ENCODE results near the gene FRZB.
"Not testable (repeated sequence)": the region's sequence is repeated elsewhere in the genome, so short reads cannot be mapped to it uniquely, and the experiment has no call there.

FRZB gene

GRCh38 chr2:182866461-182867406 lies at the start of gene FRZB:
Gene FRZB (minus strand): TSS chr2:182866637. CDS start chr2:182866552, 85 bp downstream.
- no peak for DNase-seq

GRCh38 chr2:182915369-182916326 lies 49.2 kb upstream of the FRZB start:
- peak; percentile 3 for DNase-seq

GRCh38 chr2:182914852-182915251 lies 48.4 kb upstream of the FRZB start:
- no peak for DNase-seq

- no peak for DNase-seq
Measured at GRCh38 chr2:182913064-182913463, 46.6 kb upstream of the FRZB start.

- DNase-seq: no peak
Measured at GRCh38 chr2:182912518-182912915, 46.1 kb upstream of the FRZB start.

- no peak for DNase-seq
Measured at GRCh38 chr2:182911813-182912517, 45.5 kb upstream of the FRZB start.

- no peak for DNase-seq
Measured at GRCh38 chr2:182910965-182911364, 44.5 kb upstream of the FRZB start.

GRCh38 chr2:182907081-182907830 lies 40.8 kb upstream of the FRZB start:
- no peak for DNase-seq

GRCh38 chr2:182906454-182906853 lies 40.0 kb upstream of the FRZB start:
- DNase-seq: no peak

- no peak for DNase-seq
Measured at GRCh38 chr2:182904844-182905243, 38.4 kb upstream of the FRZB start.

GRCh38 chr2:182903566-182903965 lies 37.1 kb upstream of the FRZB start:
- no peak for DNase-seq

- no peak for DNase-seq
Measured at GRCh38 chr2:182901748-182902147, 35.3 kb upstream of the FRZB start.

GRCh38 chr2:182898718-182899117 lies 32.3 kb upstream of the FRZB start:
- DNase-seq: no peak

GRCh38 chr2:182897137-182897536 lies 30.7 kb upstream of the FRZB start:
- DNase-seq: no peak

- DNase-seq: no peak
Measured at GRCh38 chr2:182895798-182896197, 29.4 kb upstream of the FRZB start.

- no peak for DNase-seq
Measured at GRCh38 chr2:182895169-182895568, 28.7 kb upstream of the FRZB start.

- no peak for DNase-seq
Measured at GRCh38 chr2:182894174-182894573, 27.7 kb upstream of the FRZB start.

- DNase-seq: no peak
Measured at GRCh38 chr2:182893666-182894065, 27.2 kb upstream of the FRZB start.

- not testable (repeated sequence) for DNase-seq
Measured at GRCh38 chr2:182893035-182893434, 26.6 kb upstream of the FRZB start.

GRCh38 chr2:182891611-182892010 lies 25.2 kb upstream of the FRZB start:
- no peak for DNase-seq

GRCh38 chr2:182890773-182891378 lies 24.4 kb upstream of the FRZB start:
- DNase-seq: no peak

GRCh38 chr2:182890305-182890704 lies 23.9 kb upstream of the FRZB start:
- DNase-seq: no peak
